Lower lobe of right lung (tissue), 2 donors: ENCODE measurements around the gene IL4I1. TPM values are rescaled to one million over a fixed set of nuclear protein-coding genes. Genes with fewer than 3 reads are reported as not detected.
A peak's percentile ranks its signal among the peaks of the same experiment; 100 is the strongest.

Experiments
- ATAC-seq, 2 donors: fragments of 200-7000 bp; cut with Tn5 transposase; one replicate each; pipeline ENCODE4 v1.9.1; 2020 to 2022; ENCODE audit warnings: mild to moderate bottlenecking in 2 of 2, moderate library complexity in 2 of 2
- DNase-seq: peaks from one replicate; pipeline ENCODE4 v3.0.0-alpha.2; 2020
- H3K27ac ChIP-seq: fragments of 200-600 bp; one replicate; pipeline ENCODE4 v1.8.0; 2022
- H3K27me3 ChIP-seq: fragments of 200-600 bp; one replicate; pipeline ENCODE4 v1.8.0; 2022; ENCODE audit warnings: low read depth
- H3K36me3 ChIP-seq: fragments of 200-600 bp; one replicate; pipeline ENCODE4 v1.8.0; 2022; ENCODE audit warnings: mild to moderate bottlenecking
- H3K4me1 ChIP-seq: fragments of 200-600 bp; one replicate; pipeline ENCODE4 v1.8.0; 2022
- H3K4me3 ChIP-seq: fragments of 200-600 bp; one replicate; pipeline ENCODE4 v1.8.0; 2022; ENCODE audit warnings: mild to moderate bottlenecking
- H3K9me3 ChIP-seq: fragments of 200-600 bp; one replicate; pipeline ENCODE4 v1.8.0; 2022
- intact Hi-C: fragments of 100-400 bp; cut with DNase I; formaldehyde crosslinking; loops from one replicate; pipeline ENCODE4 v1.11.0; 2022
- total RNA-seq: library from RNA; stranded (reverse); fragmentation: NEBNext Ultra II Directional; extraction: Animal tissue kit (Norgen Biotek cat#: 25700); gene quantifications from one replicate; pipeline ENCODE4 v1.2.1, GENCODE V29; 2021
- TF ChIP-seq, protein P1 (sequence below): fragments of 200-600 bp; IDR thresholded peaks from one replicate; pipeline ENCODE4 v1.8.0; 2022; ENCODE audit warnings: antibody characterized with exemption, mild to moderate bottlenecking
- donor health status: DM: no; HTN: yes; CAD: no; lungs with severe emphysema.

The IL4I1 gene
- total RNA-seq, 1 donor from 2014 or later, result 1.6 TPM

DNA sequence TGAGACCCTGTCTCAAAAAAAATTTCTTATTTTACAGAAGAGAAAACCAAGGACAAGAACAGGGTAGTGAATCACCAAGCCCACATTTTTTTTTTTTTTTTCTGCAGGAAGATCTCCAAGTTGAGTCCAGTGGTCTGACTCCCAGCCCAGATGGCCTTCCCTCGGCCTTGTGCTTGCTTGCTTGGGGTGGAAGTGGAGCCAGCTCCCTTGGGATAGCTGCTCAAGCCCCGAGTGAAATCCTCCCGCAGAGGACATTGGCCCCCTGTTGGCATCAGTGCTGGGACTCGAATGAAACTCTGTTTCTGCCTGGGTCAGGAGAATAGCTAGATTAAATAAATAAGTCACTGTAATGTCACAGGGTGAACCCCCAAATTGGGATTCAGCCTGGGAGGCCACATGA, 42.0 kb upstream of the IL4I1 start:
- ATAC-seq (no peak), DNase-seq (no peak)
- Histone ChIP-seq H3K27ac (no peak overlapping the region), H3K4me3 (no peak overlapping the region), H3K4me1 (peaks cover 10% of the 10 kb centered on the region), H3K27me3 (no peaks in the 10 kb centered on the region), H3K9me3 (no peaks in the 10 kb centered on the region), H3K36me3 (no peaks in the 10 kb centered on the region)
- TF ChIP-seq, protein P1, sequence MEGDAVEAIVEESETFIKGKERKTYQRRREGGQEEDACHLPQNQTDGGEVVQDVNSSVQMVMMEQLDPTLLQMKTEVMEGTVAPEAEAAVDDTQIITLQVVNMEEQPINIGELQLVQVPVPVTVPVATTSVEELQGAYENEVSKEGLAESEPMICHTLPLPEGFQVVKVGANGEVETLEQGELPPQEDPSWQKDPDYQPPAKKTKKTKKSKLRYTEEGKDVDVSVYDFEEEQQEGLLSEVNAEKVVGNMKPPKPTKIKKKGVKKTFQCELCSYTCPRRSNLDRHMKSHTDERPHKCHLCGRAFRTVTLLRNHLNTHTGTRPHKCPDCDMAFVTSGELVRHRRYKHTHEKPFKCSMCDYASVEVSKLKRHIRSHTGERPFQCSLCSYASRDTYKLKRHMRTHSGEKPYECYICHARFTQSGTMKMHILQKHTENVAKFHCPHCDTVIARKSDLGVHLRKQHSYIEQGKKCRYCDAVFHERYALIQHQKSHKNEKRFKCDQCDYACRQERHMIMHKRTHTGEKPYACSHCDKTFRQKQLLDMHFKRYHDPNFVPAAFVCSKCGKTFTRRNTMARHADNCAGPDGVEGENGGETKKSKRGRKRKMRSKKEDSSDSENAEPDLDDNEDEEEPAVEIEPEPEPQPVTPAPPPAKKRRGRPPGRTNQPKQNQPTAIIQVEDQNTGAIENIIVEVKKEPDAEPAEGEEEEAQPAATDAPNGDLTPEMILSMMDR, result no peak
- intact Hi-C loops, result no loop called here

DNA sequence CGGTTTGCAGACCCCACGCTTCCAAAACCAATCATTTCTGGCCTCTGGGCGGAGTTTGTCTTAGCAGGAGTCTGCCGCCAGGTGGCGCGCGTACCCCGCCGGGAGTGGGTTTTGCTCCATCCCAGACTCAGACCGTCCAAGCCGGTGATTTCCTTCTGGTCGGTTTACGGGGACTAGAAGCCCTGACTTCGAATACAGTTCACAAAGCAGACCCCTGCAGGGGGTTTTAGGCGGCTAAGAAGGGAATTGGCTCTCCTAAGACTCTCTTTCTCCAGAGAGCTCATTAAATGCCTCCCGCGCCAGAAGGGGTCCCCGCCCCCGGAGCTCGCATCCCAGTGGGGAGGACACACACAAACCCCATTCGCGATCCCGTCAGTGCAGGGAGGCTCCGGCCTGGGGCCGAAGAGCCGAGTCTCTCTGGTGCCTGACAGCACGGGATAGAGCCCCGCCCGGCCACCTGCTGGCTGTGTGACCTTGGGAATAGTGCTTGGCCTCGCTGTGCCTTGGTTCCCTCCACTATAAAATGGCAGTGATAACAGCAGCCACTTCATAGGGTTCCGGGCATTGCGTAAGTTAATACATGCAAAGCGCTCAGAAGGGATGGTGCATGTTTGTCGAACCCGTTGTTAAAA, 41.2 kb upstream of the IL4I1 start:
- peaks cover 2% of the 10 kb centered on the region for H3K36me3 ChIP-seq
- no peak overlapping the region for H3K27ac ChIP-seq
- no peak overlapping the region for H3K4me3 ChIP-seq
- H3K27me3 ChIP-seq, result no peaks in the 10 kb centered on the region
- peaks cover 10% of the 10 kb centered on the region for H3K4me1 ChIP-seq
- DNase-seq, result peak; percentile 86
- intact Hi-C loops, result no loop called here
- peak; percentile 91 to 92 for ATAC-seq
- H3K9me3 ChIP-seq, result no peaks in the 10 kb centered on the region
- TF ChIP-seq, protein P1, result peak; percentile 97

DNA sequence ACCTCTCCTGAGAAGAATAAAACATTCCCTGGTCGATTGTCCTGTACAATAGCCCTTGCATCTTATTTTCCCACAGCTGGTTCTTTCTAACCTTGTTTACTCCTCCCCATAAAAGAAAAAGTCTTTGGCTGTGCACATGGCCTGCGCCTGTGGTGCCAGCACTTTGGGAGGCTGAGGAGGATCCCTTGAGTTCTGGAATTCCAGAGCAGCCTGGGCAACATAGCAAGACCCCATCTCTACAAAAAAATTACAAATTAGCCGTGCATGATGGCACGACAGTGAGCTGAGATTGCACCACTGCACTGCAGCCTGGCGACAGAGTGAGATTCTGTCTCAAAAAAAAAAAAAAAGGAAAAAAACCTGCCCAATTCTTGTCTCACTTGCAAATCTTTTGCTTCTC, 39.9 kb upstream of the IL4I1 start:
- Histone ChIP-seq H3K4me1 (peaks cover 10% of the 10 kb centered on the region), H3K27ac (no peak overlapping the region), H3K36me3 (peaks cover 4% of the 10 kb centered on the region), H3K9me3 (no peaks in the 10 kb centered on the region), H3K27me3 (no peaks in the 10 kb centered on the region), H3K4me3 (no peak overlapping the region)
- ATAC-seq (no peak), DNase-seq (peak; percentile 10)
- intact Hi-C loops, result no loop called here
- TF ChIP-seq, protein P1, result no peak

DNA sequence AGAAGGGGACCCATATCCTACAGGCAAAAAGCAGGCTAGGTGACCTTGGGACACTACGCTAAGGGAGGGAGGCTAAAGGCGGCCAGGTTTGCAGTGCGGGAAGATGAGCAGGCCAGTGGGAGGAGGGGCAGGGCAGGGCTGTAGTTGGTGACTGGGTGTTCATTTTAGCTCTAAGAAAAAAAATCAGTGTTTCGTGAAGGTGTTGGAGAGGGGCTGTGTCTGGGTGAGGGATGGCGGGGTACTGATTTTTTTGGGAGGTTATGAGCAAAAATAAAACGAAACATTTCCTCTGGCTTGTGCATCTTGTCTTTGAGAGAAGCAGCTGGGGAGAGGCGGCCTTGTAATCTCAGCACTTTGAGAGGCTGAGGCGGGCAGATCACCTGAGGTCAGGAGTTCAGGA, 37.0 kb upstream of the IL4I1 start:
- ATAC-seq (no peak), DNase-seq (no peak)
- TF ChIP-seq, protein P1, result no peak
- Histone ChIP-seq H3K4me1 (peaks cover 15% of the 10 kb centered on the region), H3K36me3 (peaks cover 4% of the 10 kb centered on the region), H3K4me3 (no peak overlapping the region), H3K27me3 (no peaks in the 10 kb centered on the region), H3K9me3 (no peaks in the 10 kb centered on the region), H3K27ac (no peak overlapping the region)
- intact Hi-C loops, result no loop called here

DNA sequence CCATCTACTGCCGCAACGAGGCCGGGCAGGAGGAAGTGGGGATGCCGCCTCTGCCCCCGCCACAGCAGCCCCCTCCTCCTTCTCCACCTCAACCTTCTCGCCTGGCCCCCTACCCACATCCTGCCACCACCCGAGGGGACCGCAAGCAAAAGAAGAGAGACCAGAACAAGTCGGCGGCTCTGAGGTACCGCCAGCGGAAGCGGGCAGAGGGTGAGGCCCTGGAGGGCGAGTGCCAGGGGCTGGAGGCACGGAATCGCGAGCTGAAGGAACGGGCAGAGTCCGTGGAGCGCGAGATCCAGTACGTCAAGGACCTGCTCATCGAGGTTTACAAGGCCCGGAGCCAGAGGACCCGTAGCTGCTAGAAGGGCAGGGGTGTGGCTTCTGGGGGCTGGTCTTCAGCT, 36.0 kb upstream of the IL4I1 start:
- H3K27me3 ChIP-seq, result no peaks in the 10 kb centered on the region
- TF ChIP-seq, protein P1, result no peak
- DNase-seq (no peak), ATAC-seq (no peak)
- intact Hi-C loops, result no loop called here
- H3K9me3 ChIP-seq, result no peaks in the 10 kb centered on the region
- H3K4me3 ChIP-seq, result no peak overlapping the region
- peaks cover 4% of the 10 kb centered on the region for H3K36me3 ChIP-seq
- peaks cover 20% of the 10 kb centered on the region for H3K4me1 ChIP-seq
- no peak overlapping the region for H3K27ac ChIP-seq
